Nucleus accumbens (tissue), 56 donors: ENCODE results near the gene AK5.
"Not testable (repeated sequence)": the region's sequence is repeated elsewhere in the genome, so short reads cannot be mapped to it uniquely, and the experiment has no call there.

Experiments
- DNase-seq, 56 donors: peaks; one replicate each; lab custom pipeline; 2025; lab: John Stamatoyannopoulos, UW

Gene AK5

GRCh38 chr1:77394166-77394565, 112.3 kb downstream of the AK5 start:
- no peak for DNase-seq

GRCh38 chr1:77395051-77395450, 113.2 kb downstream of the AK5 start:
- no peak for DNase-seq

- no peak for DNase-seq
Measured at GRCh38 chr1:77398152-77398551, 116.3 kb downstream of the AK5 start.

- peak in 42 of 56 donors; percentile 6 to 79 (median 52) for DNase-seq
Measured at GRCh38 chr1:77399250-77400086, 117.6 kb downstream of the AK5 start.

- DNase-seq = no peak
Measured at GRCh38 chr1:77400781-77401180, 119.0 kb downstream of the AK5 start.

GRCh38 chr1:77401384-77401783, 119.6 kb downstream of the AK5 start:
- no peak for DNase-seq

- DNase-seq = peak in 1 of 56 donors; percentile 6
Measured at GRCh38 chr1:77405186-77405585, 123.4 kb downstream of the AK5 start.

- no peak for DNase-seq
Measured at GRCh38 chr1:77406661-77407060, 124.8 kb downstream of the AK5 start.

- no peak for DNase-seq
Measured at GRCh38 chr1:77407738-77408375, 126.0 kb downstream of the AK5 start.

- DNase-seq = not testable (repeated sequence)
Measured at GRCh38 chr1:77408933-77409332, 127.1 kb downstream of the AK5 start.

GRCh38 chr1:77412069-77412819, 130.4 kb downstream of the AK5 start:
- peak in 1 of 56 donors; percentile 13 for DNase-seq

- no peak for DNase-seq
Measured at GRCh38 chr1:77412820-77413530, 131.2 kb downstream of the AK5 start.

GRCh38 chr1:77413541-77414335, 131.9 kb downstream of the AK5 start:
- no peak for DNase-seq

GRCh38 chr1:77415579-77415978, 133.8 kb downstream of the AK5 start:
- DNase-seq = no peak

- DNase-seq = no peak
Measured at GRCh38 chr1:77416692-77417450, 135.1 kb downstream of the AK5 start.

GRCh38 chr1:77418055-77418454, 136.2 kb downstream of the AK5 start:
- not testable (repeated sequence) for DNase-seq

- no peak for DNase-seq
Measured at GRCh38 chr1:77421504-77422233, 139.8 kb downstream of the AK5 start.

- DNase-seq = no peak
Measured at GRCh38 chr1:77424236-77424635, 142.4 kb downstream of the AK5 start.
